ENCODE measurements around the gene ESYT2. TPM values are rescaled to one million over a fixed set of nuclear protein-coding genes. Genes with fewer than 3 reads are reported as not detected.

ESYT2 gene
- polyA plus RNA-seq, 1 of the 3 experiments (the other 2 are of a cell fraction), result 34.2 TPM

DNA sequence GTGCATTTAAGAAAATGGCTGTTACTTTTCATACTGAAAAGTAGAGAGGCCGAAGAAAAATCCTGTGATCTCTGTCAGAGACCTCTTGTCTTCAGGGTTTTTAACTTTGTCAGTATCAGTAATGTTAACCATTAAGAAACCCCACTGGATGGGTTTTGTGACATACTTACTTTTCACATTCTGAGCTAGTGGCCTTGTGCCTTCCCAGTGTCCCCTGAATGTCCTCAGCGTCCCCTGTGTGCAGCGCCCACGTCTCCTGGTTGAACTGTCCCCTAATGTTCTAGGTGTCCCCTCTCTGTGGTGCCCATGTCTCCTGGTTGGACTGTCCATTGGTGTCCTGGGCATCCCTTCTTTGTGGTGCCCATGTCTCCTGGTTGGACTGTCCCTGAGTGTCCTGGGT, 36.7 kb upstream of the ESYT2 start:
- ChIA-PET POLR2A (no interaction called here), CTCF (interaction anchor here (1.2 to 2.9 kb wide), 2 partner anchors 101 to 111 kb away, joined by 3 to 10 read pairs; no protein-coding TSS in a partner anchor)
- TF ChIP-seq RFX5 (IDR thresholded peaks at IDR 0.05; ENCODE audit: low read length) (no peak), EP300 (IDR thresholded peaks at IDR 0.05; ENCODE audit: borderline replicate concordance in 1 of 2, low read depth in 1 of 2, low read length in 1 of 2) (no peak), TEAD4 (IDR thresholded peaks at IDR 0.05; ENCODE audit: borderline replicate concordance, insufficient read depth) (no peak), GABPA (IDR thresholded peaks at IDR 0.05; ENCODE audit: low read depth) (no peak), RAD21 (IDR thresholded peaks at IDR 0.05; ENCODE audit: low read length) (no peak), FOXM1 (IDR thresholded peaks at IDR 0.05; ENCODE audit: low read depth) (no peak), FOSL2 (IDR thresholded peaks at IDR 0.05; ENCODE audit: borderline replicate concordance, low read depth) (no peak)
- TF ChIP-seq, protein P1, sequence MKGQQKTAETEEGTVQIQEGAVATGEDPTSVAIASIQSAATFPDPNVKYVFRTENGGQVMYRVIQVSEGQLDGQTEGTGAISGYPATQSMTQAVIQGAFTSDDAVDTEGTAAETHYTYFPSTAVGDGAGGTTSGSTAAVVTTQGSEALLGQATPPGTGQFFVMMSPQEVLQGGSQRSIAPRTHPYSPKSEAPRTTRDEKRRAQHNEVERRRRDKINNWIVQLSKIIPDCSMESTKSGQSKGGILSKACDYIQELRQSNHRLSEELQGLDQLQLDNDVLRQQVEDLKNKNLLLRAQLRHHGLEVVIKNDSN (IDR thresholded peaks at IDR 0.05; ENCODE audit: borderline replicate concordance, low read depth), result no peak
- TF ChIP-seq, protein P2, sequence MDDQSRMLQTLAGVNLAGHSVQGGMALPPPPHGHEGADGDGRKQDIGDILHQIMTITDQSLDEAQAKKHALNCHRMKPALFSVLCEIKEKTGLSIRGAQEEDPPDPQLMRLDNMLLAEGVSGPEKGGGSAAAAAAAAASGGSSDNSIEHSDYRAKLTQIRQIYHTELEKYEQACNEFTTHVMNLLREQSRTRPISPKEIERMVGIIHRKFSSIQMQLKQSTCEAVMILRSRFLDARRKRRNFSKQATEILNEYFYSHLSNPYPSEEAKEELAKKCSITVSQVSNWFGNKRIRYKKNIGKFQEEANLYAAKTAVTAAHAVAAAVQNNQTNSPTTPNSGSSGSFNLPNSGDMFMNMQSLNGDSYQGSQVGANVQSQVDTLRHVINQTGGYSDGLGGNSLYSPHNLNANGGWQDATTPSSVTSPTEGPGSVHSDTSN (IDR thresholded peaks at IDR 0.05), result no peak
- no peaks in the 10 kb centered on the region for H3K9me3 ChIP-seq
- no peaks in the 10 kb centered on the region for H4K20me1 ChIP-seq (ENCODE audit: insufficient read depth)
- DNase-seq, result no peak
- 97% methylated on average over 4 of the region's 4 CpGs for WGBS (ENCODE audit: low lambda C conversion rate)
- no peak overlapping the region for H3K4me3 ChIP-seq (ENCODE audit: low read depth in 2 of 2, low read length in 1 of 2)
- no peak overlapping the region for H3K27ac ChIP-seq (ENCODE audit: low read depth in 2 of 2, low read length in 1 of 2)
- peaks cover 0 to 22% of the 10 kb centered on the region in 2 experiments; a peak in 1 of 4 replicates for H3K4me1 ChIP-seq (ENCODE audit: control insufficient read depth in 1 of 2, insufficient read depth in 2 of 2, low read depth in 1 of 2, low read length in 1 of 2)
- no peak overlapping the region for H3K4me2 ChIP-seq
- no peak overlapping the region for H2AFZ ChIP-seq (ENCODE audit: low read depth)
- no peaks in the 10 kb centered on the region for H3K9me2 ChIP-seq
- no peak overlapping the region for H3K9ac ChIP-seq
- H3K36me3 ChIP-seq (replicated peaks in 1 of 2; ENCODE audit: control insufficient read depth in 1 of 2, insufficient read depth in 2 of 2, low read length in 1 of 2), result peaks cover 0 to 4% of the 10 kb centered on the region in 2 experiments
- H3F3A ChIP-seq (replicated peaks; ENCODE audit: insufficient read depth), result no peaks in the 10 kb centered on the region
- no peaks in the 10 kb centered on the region for H3K27me3 ChIP-seq (ENCODE audit: insufficient read depth)
- peaks cover 72% of the 10 kb centered on the region; the same call in 1 of the 2 replicates for H3K79me2 ChIP-seq (ENCODE audit: insufficient read depth)

DNA sequence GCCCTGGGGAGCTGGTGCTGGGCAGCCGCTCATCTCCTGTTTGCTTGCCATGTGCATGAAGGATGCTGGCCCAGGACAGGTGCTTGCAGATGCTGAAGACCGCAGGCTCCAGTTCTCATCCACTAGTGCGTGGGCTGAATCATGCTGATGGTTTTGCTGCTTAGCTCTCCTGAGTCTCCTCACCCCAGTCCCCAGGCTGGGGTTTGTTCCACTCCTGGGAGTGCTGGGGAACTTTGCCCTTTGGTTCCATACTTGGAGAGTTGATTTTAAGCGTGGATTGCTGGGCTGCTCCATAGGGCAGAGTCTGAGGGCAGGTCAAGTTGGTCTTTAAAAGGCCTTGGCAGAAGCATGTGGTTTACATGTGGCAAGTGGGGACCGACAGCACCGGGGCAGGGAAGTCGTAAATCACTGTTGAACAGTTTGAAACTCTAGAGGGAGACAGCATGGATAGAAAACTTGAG, 36.2 kb upstream of the ESYT2 start:
- no peaks in the 10 kb centered on the region for H3K36me3 ChIP-seq (replicated peaks in 1 of 2; ENCODE audit: control insufficient read depth in 1 of 2, insufficient read depth in 2 of 2, low read length in 1 of 2)
- H3K4me3 ChIP-seq (ENCODE audit: low read depth in 2 of 2, low read length in 1 of 2), result no peak overlapping the region
- peaks cover 0 to 22% of the 10 kb centered on the region in 2 experiments; a peak in 1 of 4 replicates for H3K4me1 ChIP-seq (ENCODE audit: control insufficient read depth in 1 of 2, insufficient read depth in 2 of 2, low read depth in 1 of 2, low read length in 1 of 2)
- no peaks in the 10 kb centered on the region for H3K9me3 ChIP-seq
- no peak overlapping the region for H2AFZ ChIP-seq (ENCODE audit: low read depth)
- no peaks in the 10 kb centered on the region for H3K27me3 ChIP-seq (ENCODE audit: insufficient read depth)
- no peak overlapping the region for H3K4me2 ChIP-seq
- peaks cover 77% of the 10 kb centered on the region; the same call in 1 of the 2 replicates for H3K79me2 ChIP-seq (ENCODE audit: insufficient read depth)
- TF ChIP-seq FOXJ3 (CRISPR knock-in tag; IDR thresholded peaks at IDR 0.05) (no peak), EZH2phosphoT487 (IDR thresholded peaks at IDR 0.05; ENCODE audit: borderline replicate concordance, low read depth) (no peak), YY1 (IDR thresholded peaks at IDR 0.05; ENCODE audit: low read depth) (no peak), SMC3 (IDR thresholded peaks at IDR 0.05; ENCODE audit: low read depth, low read length) (no peak), TEAD4 (IDR thresholded peaks at IDR 0.05; ENCODE audit: borderline replicate concordance, insufficient read depth) (no peak), GATA2 (CRISPR knock-in tag; IDR thresholded peaks at IDR 0.05) (no peak)
- TF ChIP-seq, protein P2 (IDR thresholded peaks at IDR 0.05), result 0 out of 2 replicates have a peak, but pooled peaks have one; percentile 26
- TF ChIP-seq, protein P3, sequence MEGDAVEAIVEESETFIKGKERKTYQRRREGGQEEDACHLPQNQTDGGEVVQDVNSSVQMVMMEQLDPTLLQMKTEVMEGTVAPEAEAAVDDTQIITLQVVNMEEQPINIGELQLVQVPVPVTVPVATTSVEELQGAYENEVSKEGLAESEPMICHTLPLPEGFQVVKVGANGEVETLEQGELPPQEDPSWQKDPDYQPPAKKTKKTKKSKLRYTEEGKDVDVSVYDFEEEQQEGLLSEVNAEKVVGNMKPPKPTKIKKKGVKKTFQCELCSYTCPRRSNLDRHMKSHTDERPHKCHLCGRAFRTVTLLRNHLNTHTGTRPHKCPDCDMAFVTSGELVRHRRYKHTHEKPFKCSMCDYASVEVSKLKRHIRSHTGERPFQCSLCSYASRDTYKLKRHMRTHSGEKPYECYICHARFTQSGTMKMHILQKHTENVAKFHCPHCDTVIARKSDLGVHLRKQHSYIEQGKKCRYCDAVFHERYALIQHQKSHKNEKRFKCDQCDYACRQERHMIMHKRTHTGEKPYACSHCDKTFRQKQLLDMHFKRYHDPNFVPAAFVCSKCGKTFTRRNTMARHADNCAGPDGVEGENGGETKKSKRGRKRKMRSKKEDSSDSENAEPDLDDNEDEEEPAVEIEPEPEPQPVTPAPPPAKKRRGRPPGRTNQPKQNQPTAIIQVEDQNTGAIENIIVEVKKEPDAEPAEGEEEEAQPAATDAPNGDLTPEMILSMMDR (IDR thresholded peaks at IDR 0.05), result no peak
- DNase-seq, result no peak
- peaks cover 3% of the 10 kb centered on the region for H3F3A ChIP-seq (replicated peaks; ENCODE audit: insufficient read depth)
- no peaks in the 10 kb centered on the region for H4K20me1 ChIP-seq (ENCODE audit: insufficient read depth)
- H3K27ac ChIP-seq (ENCODE audit: low read depth in 2 of 2, low read length in 1 of 2), result no peak overlapping the region
- POLR2A ChIA-PET, result no interaction called here
- no peak overlapping the region for H3K9ac ChIP-seq
- CTCF ChIA-PET, result interaction anchor here (1.2 to 2.9 kb wide), 2 partner anchors 102 to 111 kb away, joined by 3 to 10 read pairs; no protein-coding TSS in a partner anchor
- WGBS (ENCODE audit: low lambda C conversion rate), result 88% methylated on average over 7 of the region's 7 CpGs
- no peaks in the 10 kb centered on the region for H3K9me2 ChIP-seq

All from SK-N-SH (cell line).